B cell (primary cell): ENCODE measurements around the gene GPX3. TPM values are rescaled to one million over a fixed set of nuclear protein-coding genes. Genes with fewer than 3 reads are reported as not detected.
A peak's percentile ranks its signal among the peaks of the same experiment; 100 is the strongest.

Source experiments
- ATAC-seq: fragments of 200-7000 bp; cut with Tn5 transposase; one replicate; pipeline ENCODE4 v1.10.0; 2021; ENCODE audit warnings: low read depth, mild to moderate bottlenecking, moderate number of reproducible peaks, moderate library complexity
- CTCF ChIA-PET: fragments of 350-600 bp; sonication (Branson Sonifier 250); formaldehyde crosslinking; loops from one replicate; lab custom pipeline; 2021; ENCODE audit warnings: antibody characterized with exemption, inconsistent platforms; lab: Charles Lee
- POLR2A ChIA-PET: fragments of 350-600 bp; sonication (Branson Sonifier 250); formaldehyde crosslinking; loops from one replicate; lab custom pipeline; 2021; ENCODE audit warnings: antibody characterized with exemption; lab: Charles Lee
- DNase-seq: peaks from one replicate; pipeline ENCODE4 v3.0.0; 2013
- H2AFZ ChIP-seq: 2 replicates; pipeline ENCODE4 v1.6.1; 2012; ENCODE audit warnings: mild to moderate bottlenecking, low read depth, low read length; ENCODE audit not compliant: insufficient read depth, poor library complexity, severe bottlenecking
- H3K27ac ChIP-seq, 2 donors: 1 replicate in 1 of 2; 2 replicates in 1 of 2; pipeline ENCODE4 v1.5.1; 2012 to 2013; ENCODE audit warnings: low read length in 2 of 2, mild to moderate bottlenecking in 2 of 2, moderate library complexity in 1 of 2
- H3K27me3 ChIP-seq, 4 experiments: fragments of 200-600 bp in 1 of 4; sonication (generic) in 1 of 4; replicated peaks in 1 of 4; 1 replicate in 2 of 4; 2 replicates in 2 of 4; pipeline versions ENCODE4 v1.6.1 to v1.7.0; 2013 to 2016; ENCODE audit warnings: low read length in 3 of 4, mild to moderate bottlenecking in 2 of 4, mixed read lengths in 1 of 4, moderate library complexity in 1 of 4; ENCODE audit not compliant: insufficient read depth in 4 of 4, control insufficient read depth in 3 of 4; ENCODE audit errors: control extremely low read depth in 1 of 4
- H3K36me3 ChIP-seq, 2 experiments: replicated peaks in 1 of 2; 1 replicate in 1 of 2; 2 replicates in 1 of 2; pipeline versions ENCODE4 v1.6.1 to v1.7.1; 2013; ENCODE audit warnings: low read length in 1 of 2; ENCODE audit not compliant: insufficient read depth in 2 of 2, control insufficient read depth in 1 of 2; ENCODE audit errors: control extremely low read depth in 1 of 2, extremely low read depth in 1 of 2
- H3K4me1 ChIP-seq, 2 donors: fragments of 200-600 bp in 1 of 2; sonication (generic) in 1 of 2; 1 replicate in 1 of 2; 2 replicates in 1 of 2; pipeline versions ENCODE4 v1.5.1 to v1.6.1; 2013 to 2017; ENCODE audit warnings: low read length in 2 of 2; ENCODE audit not compliant: control insufficient read depth in 2 of 2, insufficient read depth in 2 of 2
- H3K4me2 ChIP-seq: replicated peaks from 2 replicates; pipeline ENCODE3; 2012; ENCODE audit warnings: mild to moderate bottlenecking, low read depth, low read length; ENCODE audit not compliant: poor library complexity, severe bottlenecking
- H3K4me3 ChIP-seq, 5 experiments: fragments of 200-600 bp in 1 of 5; sonication (generic) in 1 of 5; 1 replicate in 3 of 5; 2 replicates in 2 of 5; pipeline versions ENCODE4 v1.5.1 to v1.7.0; 2011 to 2016; ENCODE audit warnings: low read length in 4 of 5, mild to moderate bottlenecking in 4 of 5, low read depth in 2 of 5, control low read depth in 1 of 5, moderate library complexity in 1 of 5; ENCODE audit not compliant: insufficient read depth in 1 of 5; ENCODE audit errors: control extremely low read depth in 1 of 5, extremely low read depth in 1 of 5
- H3K79me2 ChIP-seq: fragments of 200-600 bp; sonication (generic); one replicate; pipeline ENCODE4 v1.6.0; 2016; ENCODE audit warnings: low read length; ENCODE audit not compliant: control insufficient read depth, insufficient read depth
- H3K9ac ChIP-seq: fragments of 200-600 bp; sonication (generic); 2 replicates; pipeline ENCODE4 v1.6.1; 2017; ENCODE audit warnings: mild to moderate bottlenecking, low read length, moderate library complexity
- H3K9me3 ChIP-seq, 3 donors: one replicate each; pipeline versions ENCODE4 v1.6.1 to v1.7.1; 2013; ENCODE audit warnings: low read length in 2 of 3; ENCODE audit not compliant: control insufficient read depth in 2 of 3, insufficient read depth in 1 of 3; ENCODE audit errors: control extremely low read depth in 1 of 3
- H4K20me1 ChIP-seq: 2 replicates; pipeline ENCODE4 v1.6.0; 2012; ENCODE audit warnings: mild to moderate bottlenecking, low read length; ENCODE audit not compliant: insufficient read depth, control insufficient read depth, poor library complexity, severe bottlenecking
- H3K27ac Mint-ChIP-seq: one replicate; pipeline ENCODE4 v1.8.0; 2021; ENCODE audit warnings: mixed read lengths
- H3K27me3 Mint-ChIP-seq: one replicate; pipeline ENCODE4 v1.8.0; 2021; ENCODE audit warnings: mixed read lengths
- H3K4me1 Mint-ChIP-seq: one replicate; pipeline ENCODE4 v1.8.0; 2021; ENCODE audit warnings: mixed read lengths
- H3K4me3 Mint-ChIP-seq: one replicate; pipeline ENCODE4 v1.8.0; 2021; ENCODE audit warnings: mixed read lengths
- H3K9me3 Mint-ChIP-seq: one replicate; pipeline ENCODE4 v1.8.0; 2022; ENCODE audit warnings: mixed read lengths; ENCODE audit not compliant: insufficient read depth
- CTCF ChIP-seq: fragments of 200-600 bp; IDR thresholded peaks from one replicate; pipeline ENCODE4 v1.8.0; 2022; ENCODE audit warnings: antibody characterized with exemption, mild to moderate bottlenecking
- EZH2 ChIP-seq: IDR thresholded peaks from 2 replicates; pipeline ENCODE4 v1.6.1; 2012; ENCODE audit warnings: borderline replicate concordance, low read depth, mild to moderate bottlenecking, moderate library complexity, low read length; ENCODE audit not compliant: insufficient read depth, poor library complexity, severe bottlenecking
- WGBS: methylation state at CpG from one replicate; pipeline ENCODE4 v1.1.5; 2013; ENCODE audit warnings: missing lambda C conversion rate; ENCODE audit not compliant: insufficient coverage; 5-methylcytosine and 5-hydroxymethylcytosine counted together
- intact Hi-C: fragments of 100-400 bp; cut with micrococcal nuclease; formaldehyde crosslinking; loops from one replicate; pipeline ENCODE4 v1.10.0; 2022
- polyA plus RNA-seq: library from polyadenylated mRNA; depleted of rRNA; stranded (reverse); fragments of >200 nt; gene quantifications from 2 replicates; pipeline ENCODE4 v1.2.3, GENCODE V29; 2012
- total RNA-seq, 2 donors: library from RNA; stranded (reverse); fragments of 120-200 nt in 1 of 2; gene quantifications; 1 replicate in 1 of 2; 2 replicates in 1 of 2; pipeline versions ENCODE4 v1.2.3 to v1.2.4, GENCODE V29; 2013 to 2022

GPX3 gene
- total and polyA plus RNA-seq, 2 donors (not counting 1 experiment from before 2014, with no cell fraction given): not detected

DNA sequence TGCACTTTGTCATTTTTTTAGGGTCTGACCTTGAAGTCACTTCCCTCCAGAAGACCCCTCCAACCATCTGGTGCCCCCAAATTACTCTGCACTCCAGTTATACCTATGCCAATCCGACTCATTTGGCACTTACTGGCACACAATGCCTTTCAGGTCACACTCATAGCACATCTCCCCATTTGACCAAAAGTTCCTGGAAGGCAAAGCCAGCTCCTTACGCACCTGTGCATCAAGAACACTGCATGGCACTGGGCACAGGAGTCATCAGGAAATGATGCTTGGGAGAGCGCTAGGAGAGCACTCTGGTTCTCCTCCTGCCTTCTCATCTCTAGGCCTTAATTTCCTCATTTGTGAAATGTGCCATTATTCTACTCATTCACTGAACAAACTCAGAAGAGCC is 57.6 kb downstream of the GPX3 start:
- DNase-seq: no peak
- H3K36me3 ChIP-seq: peaks cover 4 to 37% of the 10 kb centered on the region in 2 experiments
- H3K4me3 ChIP-seq: peak overlapping the region in 4 of 5 experiments; percentile 5 to 36 (median 20)
- H4K20me1 ChIP-seq: peaks cover 77% of the 10 kb centered on the region
- Mint-ChIP-seq H3K9me3 (no peaks in the 10 kb centered on the region), H3K27ac (peak overlapping the region; percentile 88), H3K4me1 (peaks cover 72% of the 10 kb centered on the region), H3K27me3 (no peaks in the 10 kb centered on the region), H3K4me3 (peak overlapping the region; percentile 87)
- ChIA-PET CTCF (interaction anchor here (0.6 to 8.0 kb wide), 8 partner anchors 12 to 79 kb away, joined by 3 to 85 read pairs (median 5); partner anchors contain the start of gene ANXA6), POLR2A (interaction anchor here (0.8 to 1.2 kb wide), 3 partner anchors 8 to 63 kb away, joined by 3 to 6 read pairs (median 3); no protein-coding TSS in a partner anchor)
- H3K27ac ChIP-seq: peak overlapping the region in 1 of 2 donors; percentile 100
- ATAC-seq: no peak
- H3K27me3 ChIP-seq: no peaks in the 10 kb centered on the region
- peak overlapping the region; percentile 87 for H3K4me2 ChIP-seq
- intact Hi-C loops: loop anchor here (1.0 kb wide), 3 partner anchors 9 to 37 kb away; no protein-coding TSS in a partner anchor
- 49% methylated on average over 3 of the region's 3 CpGs for WGBS
- H2AFZ ChIP-seq: no peak overlapping the region
- H3K9me3 ChIP-seq: peaks cover 0 to 3% (median 0%) of the 10 kb centered on the region in 3 donors
- H3K79me2 ChIP-seq: peaks cover 98% of the 10 kb centered on the region
- peak overlapping the region; percentile 94 for H3K9ac ChIP-seq
- TF ChIP-seq EZH2: no peak
- TF ChIP-seq CTCF: no peak
- H3K4me1 ChIP-seq: peaks cover 61 to 68% of the 10 kb centered on the region in 2 donors

Other genes with a start within 250 kb of the GPX3 start
- gene SMIM3, start 241.8 kb upstream of the GPX3 start, total RNA-seq: not detected in 2 replicates
- gene SMIM3, start 241.8 kb upstream of the GPX3 start, polyA plus RNA-seq: 0.37 and 1.0 TPM in 2 replicates
- gene IRGM, start 174.1 kb upstream of the GPX3 start, total RNA-seq: 1.3 and 1.6 TPM in 2 replicates
- gene IRGM, start 174.1 kb upstream of the GPX3 start, polyA plus RNA-seq: 2.5 and 2.8 TPM in 2 replicates
- 8.1 and 8.7 TPM in 2 replicates for gene ZNF300, start 115.6 kb upstream of the GPX3 start, total RNA-seq
- gene ZNF300, start 115.6 kb upstream of the GPX3 start, polyA plus RNA-seq: 3.6 and 4.3 TPM in 2 replicates
- gene TNIP1, start 60.4 kb downstream of the GPX3 start, total RNA-seq: 294 and 295 TPM in 2 replicates
- 108 and 110 TPM in 2 replicates for gene TNIP1, start 60.4 kb downstream of the GPX3 start, polyA plus RNA-seq
- gene ANXA6, start 137.2 kb downstream of the GPX3 start, total RNA-seq: 300 and 316 TPM in 2 replicates
- gene ANXA6, start 137.2 kb downstream of the GPX3 start, polyA plus RNA-seq: 131 and 136 TPM in 2 replicates
- 125 and 129 TPM in 2 replicates for gene CCDC69, start 203.5 kb downstream of the GPX3 start, total RNA-seq
- 58.7 and 113 TPM in 2 replicates for gene CCDC69, start 203.5 kb downstream of the GPX3 start, polyA plus RNA-seq
- 82.7 and 89.3 TPM in 2 replicates for gene GM2A, start 232.6 kb downstream of the GPX3 start, total RNA-seq
- 18.7 and 29.8 TPM in 2 replicates for gene GM2A, start 232.6 kb downstream of the GPX3 start, polyA plus RNA-seq